K562 (cell line): Measurements from ENCODE around the gene ZNF646. TPM values are rescaled to one million over a fixed set of nuclear protein-coding genes. Genes with fewer than 3 reads are reported as not detected.

ENCODE experiments used
- ASH1L ChIP-seq: fragments of 450-650 bp; IDR thresholded peaks from 2 replicates; pipeline ENCODE4 v1.6.1; 2018; ENCODE audit warnings: borderline replicate concordance, mild to moderate bottlenecking, low read depth; ENCODE audit not compliant: partially characterized antibody
- BRD9 ChIP-seq: fragments of 450-650 bp; IDR thresholded peaks from 2 replicates; pipeline ENCODE4 v1.6.1; 2018; ENCODE audit warnings: low read depth; ENCODE audit not compliant: partially characterized antibody
- CCNT2 ChIP-seq: IDR thresholded peaks from 2 replicates; pipeline ENCODE4 v1.6.1; 2011; ENCODE audit warnings: borderline replicate concordance, low read depth, mild to moderate bottlenecking, moderate library complexity, mixed read lengths, low read length; ENCODE audit not compliant: insufficient read length; ENCODE audit errors: extremely low read depth
- EZH2 ChIP-seq: IDR thresholded peaks from 2 replicates; pipeline ENCODE4 v1.6.1; 2012; ENCODE audit warnings: low read depth, mild to moderate bottlenecking, inconsistent platforms, low read length, borderline replicate concordance
- FOS ChIP-seq: IDR thresholded peaks from 3 replicates; pipeline ENCODE4 v1.6.1; 2011; ENCODE audit not compliant: insufficient read length; ENCODE audit errors: extremely low read depth
- GABPB1 ChIP-seq: sonication (generic); formaldehyde crosslinking; IDR thresholded peaks from 2 replicates; pipeline ENCODE4 v1.8.0; 2022; ENCODE audit warnings: mild to moderate bottlenecking, missing genetic modification reagents
- KDM2B ChIP-seq: fragments of 250-450 bp; sonication (Bioruptor Pico); IDR thresholded peaks from 2 replicates; pipeline ENCODE4 v1.8.0; 2021; ENCODE audit warnings: mild to moderate bottlenecking, moderate library complexity
- MTA3 ChIP-seq: fragments of 450-650 bp; formaldehyde crosslinking; IDR thresholded peaks from 2 replicates; pipeline ENCODE4 v1.6.1; 2017; ENCODE audit warnings: mild to moderate bottlenecking, borderline replicate concordance
- NFXL1 ChIP-seq: fragments of 450-650 bp; formaldehyde crosslinking; IDR thresholded peaks from 2 replicates; pipeline ENCODE4 v1.4.0; 2021; ENCODE audit warnings: mild to moderate bottlenecking
- PHF21A ChIP-seq: fragments of 450-650 bp; IDR thresholded peaks from 2 replicates; pipeline ENCODE4 v1.6.1; 2017; ENCODE audit warnings: low read depth, borderline replicate concordance
- RBM34 ChIP-seq: fragments of 200-400 bp; formaldehyde crosslinking; IDR thresholded peaks from 2 replicates; pipeline ENCODE4 v1.6.1; 2018; ENCODE audit warnings: low read length, borderline replicate concordance; ENCODE audit not compliant: insufficient read depth
- RCOR1 ChIP-seq, 2 experiments: IDR thresholded peaks; 2 replicates each; pipeline ENCODE4 v1.6.1; 2012; ENCODE audit warnings: low read depth in 2 of 2, low read length in 2 of 2, borderline replicate concordance in 1 of 2, improper control_type of control experiment in 1 of 2
- SMAD1 ChIP-seq: fragments of 150-350 bp; IDR thresholded peaks from 2 replicates; pipeline ENCODE4 v1.6.1; 2014; ENCODE audit warnings: low read length, low read depth; ENCODE audit not compliant: partially characterized antibody
- TAF9B ChIP-seq: fragments of 450-650 bp; IDR thresholded peaks from 2 replicates; pipeline ENCODE4 v1.6.1; 2018; ENCODE audit warnings: mild to moderate bottlenecking; ENCODE audit not compliant: partially characterized antibody
- ZNF696 ChIP-seq: fragments of 250-450 bp; sonication (Bioruptor Pico); conservative IDR thresholded peaks from 2 replicates; pipeline ENCODE4 v1.4.0; 2020; ENCODE audit warnings: mild to moderate bottlenecking, moderate library complexity
- ZNF778 ChIP-seq: fragments of 450-650 bp; formaldehyde crosslinking; IDR thresholded peaks from 2 replicates; pipeline ENCODE4 v1.4.0; 2020; ENCODE audit warnings: mild to moderate bottlenecking, moderate library complexity
- polyA plus RNA-seq, 8 experiments: library from polyadenylated mRNA; depleted of rRNA in 4 of 8; stranded (reverse) in 5 of 8; unstranded in 3 of 8; fragments of >200 nt; fragmentation: Nextera tagmentation in 2 of 8; fragmentation: Illumina TruSeq in 1 of 8; extraction: Ambion mirVana in 2 of 8; extraction: Trizol in 1 of 8; gene quantifications; 2 replicates each; pipeline versions ENCODE4 v1.2.1 to v1.2.3, GENCODE V29; 2011 to 2014; ENCODE audit warnings: inconsistent platforms in 1 of 8, missing spikeins in 1 of 8
- total RNA-seq, 7 experiments: library from RNA; depleted of rRNA in 6 of 7; stranded (reverse); fragments of >200 nt in 6 of 7; fragmentation: Illumina TruSeq in 2 of 7; extraction: Trizol in 2 of 7; gene quantifications; 2 replicates each; pipeline versions ENCODE4 v1.2.1 to v1.2.3, GENCODE V29; 2011 to 2021; ENCODE audit warnings: low replicate concordance in 1 of 7
- TF ChIP-seq, protein P1 (sequence below): fragments of 450-650 bp; IDR thresholded peaks from 2 replicates; pipeline ENCODE4 v1.6.1; 2016; ENCODE audit warnings: antibody characterized with exemption
- TF ChIP-seq, protein P2 (sequence below): fragments of 250-450 bp; sonication (Bioruptor Pico); IDR thresholded peaks from 2 replicates; pipeline ENCODE4 v1.4.0; 2020
- TF ChIP-seq, protein P3 (sequence below): fragments of 450-650 bp; IDR thresholded peaks from 2 replicates; pipeline ENCODE4 v1.6.1; 2017; ENCODE audit warnings: mild to moderate bottlenecking, moderate library complexity

The ZNF646 gene
- total and polyA plus RNA-seq, 9 of the 15 experiments (the other 6 are each of a cell fraction or from before 2014, with no cell fraction given), result 0.08 to 20.6 (median 8.0) TPM

DNA sequence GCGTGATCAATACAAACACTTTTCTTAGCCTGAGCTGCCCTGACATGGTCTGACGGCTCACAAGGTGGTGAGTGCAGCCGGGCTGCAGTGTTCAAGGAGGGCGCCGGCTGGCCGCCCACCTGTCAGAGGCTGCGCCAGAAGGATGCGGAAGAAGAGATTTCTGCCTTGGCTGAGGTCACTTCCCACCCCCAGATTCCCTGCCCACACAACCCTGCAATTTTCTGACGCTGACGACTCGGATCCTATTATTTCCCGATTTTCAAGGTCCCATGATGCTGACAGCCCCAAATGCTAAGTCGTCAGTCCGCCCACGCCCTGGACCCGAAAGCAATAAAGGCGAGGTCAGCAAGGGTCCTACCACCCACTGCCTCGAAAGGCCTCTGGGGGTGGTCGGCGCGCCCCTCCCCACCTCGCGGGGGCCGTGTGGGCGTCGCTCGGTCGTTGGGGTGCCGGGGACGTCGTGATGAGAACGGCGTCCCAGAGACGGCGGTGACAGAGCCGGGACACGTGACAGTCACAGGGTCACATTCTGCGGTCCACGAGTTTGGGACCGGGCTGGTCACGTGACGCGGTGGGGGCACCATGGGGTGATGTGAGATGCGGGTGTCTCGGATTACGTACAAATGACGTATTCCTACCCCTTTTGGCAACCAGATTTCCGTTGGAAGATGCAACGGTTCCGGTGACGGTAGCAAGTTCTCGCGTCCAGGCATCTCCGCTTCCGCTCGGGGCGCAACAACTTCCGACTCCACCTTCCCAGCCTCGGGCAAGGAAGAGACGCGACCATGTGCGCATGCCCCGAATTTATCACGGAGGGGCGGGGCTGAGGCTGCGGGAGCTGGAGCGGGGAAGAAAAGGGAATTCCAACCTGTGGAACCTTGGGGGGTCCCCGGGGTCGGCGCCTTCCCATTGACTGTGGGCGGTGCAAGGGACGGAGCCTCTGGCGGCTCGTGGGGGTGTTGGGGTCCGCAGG is 41.2 kb upstream of the ZNF646 start, which contains the start of gene STX4 (continued):
- TF ChIP-seq, protein P1, sequence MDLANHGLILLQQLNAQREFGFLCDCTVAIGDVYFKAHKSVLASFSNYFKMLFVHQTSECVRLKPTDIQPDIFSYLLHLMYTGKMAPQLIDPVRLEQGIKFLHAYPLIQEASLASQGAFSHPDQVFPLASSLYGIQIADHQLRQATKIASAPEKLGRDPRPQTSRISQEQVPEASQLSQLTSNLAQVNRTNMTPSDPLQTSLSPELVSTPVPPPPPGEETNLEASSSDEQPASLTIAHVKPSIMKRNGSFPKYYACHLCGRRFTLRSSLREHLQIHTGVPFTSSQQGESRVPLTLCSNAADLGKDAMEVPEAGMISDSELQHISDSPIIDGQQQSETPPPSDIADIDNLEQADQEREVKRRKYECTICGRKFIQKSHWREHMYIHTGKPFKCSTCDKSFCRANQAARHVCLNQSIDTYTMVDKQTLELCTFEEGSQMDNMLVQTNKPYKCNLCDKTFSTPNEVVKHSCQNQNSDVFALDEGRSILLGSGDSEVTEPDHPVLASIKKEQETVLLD, result 0 out of 2 replicates have a peak, but pooled peaks have one; percentile 74
- TF ChIP-seq TAF9B (peak; percentile 60), PHF21A (no peak), NFXL1 (no peak), SMAD1 (no peak), GABPB1 (CRISPR knock-in tag) (peak; percentile 99), CCNT2 (peak; percentile 10), FOS (peak; percentile 13), ASH1L (peak; percentile 85), RBM34 (no peak), BRD9 (peak; percentile 75), ZNF696 (CRISPR knock-in tag) (no peak), MTA3 (peak; percentile 98), RCOR1 (IDR thresholded peaks at IDR 0.05; ENCODE audit: borderline replicate concordance in 1 of 2, low read depth in 2 of 2, low read length in 2 of 2) (peak in 1 of 2 experiments; percentile 56; a peak in 1 of 4 replicates), KDM2B (CRISPR knock-in tag) (0 out of 2 replicates have a peak, but pooled peaks have one; percentile 44), EZH2 (no peak), ZNF778 (CRISPR knock-in tag) (no peak)
- TF ChIP-seq, protein P2, sequence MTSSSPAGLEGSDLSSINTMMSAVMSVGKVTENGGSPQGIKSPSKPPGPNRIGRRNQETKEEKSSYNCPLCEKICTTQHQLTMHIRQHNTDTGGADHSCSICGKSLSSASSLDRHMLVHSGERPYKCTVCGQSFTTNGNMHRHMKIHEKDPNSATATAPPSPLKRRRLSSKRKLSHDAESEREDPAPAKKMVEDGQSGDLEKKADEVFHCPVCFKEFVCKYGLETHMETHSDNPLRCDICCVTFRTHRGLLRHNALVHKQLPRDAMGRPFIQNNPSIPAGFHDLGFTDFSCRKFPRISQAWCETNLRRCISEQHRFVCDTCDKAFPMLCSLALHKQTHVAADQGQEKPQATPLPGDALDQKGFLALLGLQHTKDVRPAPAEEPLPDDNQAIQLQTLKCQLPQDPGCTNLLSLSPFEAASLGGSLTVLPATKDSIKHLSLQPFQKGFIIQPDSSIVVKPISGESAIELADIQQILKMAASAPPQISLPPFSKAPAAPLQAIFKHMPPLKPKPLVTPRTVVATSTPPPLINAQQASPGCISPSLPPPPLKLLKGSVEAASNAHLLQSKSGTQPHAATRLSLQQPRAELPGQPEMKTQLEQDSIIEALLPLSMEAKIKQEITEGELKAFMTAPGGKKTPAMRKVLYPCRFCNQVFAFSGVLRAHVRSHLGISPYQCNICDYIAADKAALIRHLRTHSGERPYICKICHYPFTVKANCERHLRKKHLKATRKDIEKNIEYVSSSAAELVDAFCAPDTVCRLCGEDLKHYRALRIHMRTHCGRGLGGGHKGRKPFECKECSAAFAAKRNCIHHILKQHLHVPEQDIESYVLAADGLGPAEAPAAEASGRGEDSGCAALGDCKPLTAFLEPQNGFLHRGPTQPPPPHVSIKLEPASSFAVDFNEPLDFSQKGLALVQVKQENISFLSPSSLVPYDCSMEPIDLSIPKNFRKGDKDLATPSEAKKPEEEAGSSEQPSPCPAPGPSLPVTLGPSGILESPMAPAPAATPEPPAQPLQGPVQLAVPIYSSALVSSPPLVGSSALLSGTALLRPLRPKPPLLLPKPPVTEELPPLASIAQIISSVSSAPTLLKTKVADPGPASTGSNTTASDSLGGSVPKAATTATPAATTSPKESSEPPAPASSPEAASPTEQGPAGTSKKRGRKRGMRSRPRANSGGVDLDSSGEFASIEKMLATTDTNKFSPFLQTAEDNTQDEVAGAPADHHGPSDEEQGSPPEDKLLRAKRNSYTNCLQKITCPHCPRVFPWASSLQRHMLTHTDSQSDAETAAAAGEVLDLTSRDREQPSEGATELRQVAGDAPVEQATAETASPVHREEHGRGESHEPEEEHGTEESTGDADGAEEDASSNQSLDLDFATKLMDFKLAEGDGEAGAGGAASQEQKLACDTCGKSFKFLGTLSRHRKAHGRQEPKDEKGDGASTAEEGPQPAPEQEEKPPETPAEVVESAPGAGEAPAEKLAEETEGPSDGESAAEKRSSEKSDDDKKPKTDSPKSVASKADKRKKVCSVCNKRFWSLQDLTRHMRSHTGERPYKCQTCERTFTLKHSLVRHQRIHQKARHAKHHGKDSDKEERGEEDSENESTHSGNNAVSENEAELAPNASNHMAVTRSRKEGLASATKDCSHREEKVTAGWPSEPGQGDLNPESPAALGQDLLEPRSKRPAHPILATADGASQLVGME, result peak; percentile 62
- TF ChIP-seq, protein P3, sequence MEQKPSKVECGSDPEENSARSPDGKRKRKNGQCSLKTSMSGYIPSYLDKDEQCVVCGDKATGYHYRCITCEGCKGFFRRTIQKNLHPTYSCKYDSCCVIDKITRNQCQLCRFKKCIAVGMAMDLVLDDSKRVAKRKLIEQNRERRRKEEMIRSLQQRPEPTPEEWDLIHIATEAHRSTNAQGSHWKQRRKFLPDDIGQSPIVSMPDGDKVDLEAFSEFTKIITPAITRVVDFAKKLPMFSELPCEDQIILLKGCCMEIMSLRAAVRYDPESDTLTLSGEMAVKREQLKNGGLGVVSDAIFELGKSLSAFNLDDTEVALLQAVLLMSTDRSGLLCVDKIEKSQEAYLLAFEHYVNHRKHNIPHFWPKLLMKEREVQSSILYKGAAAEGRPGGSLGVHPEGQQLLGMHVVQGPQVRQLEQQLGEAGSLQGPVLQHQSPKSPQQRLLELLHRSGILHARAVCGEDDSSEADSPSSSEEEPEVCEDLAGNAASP, result no peak
